ENCODE results near the gene HSD3B7. TPM values are rescaled to one million over a fixed set of nuclear protein-coding genes. Genes with fewer than 3 reads are reported as not detected.
A peak's percentile ranks its signal among the peaks of the same experiment; 100 is the strongest.

Gene HSD3B7
- total and polyA plus RNA-seq, 2 of the 8 experiments (the other 6 are each of a cell fraction or from before 2014, with no cell fraction given), result 2.9 to 6.6 TPM

DNA sequence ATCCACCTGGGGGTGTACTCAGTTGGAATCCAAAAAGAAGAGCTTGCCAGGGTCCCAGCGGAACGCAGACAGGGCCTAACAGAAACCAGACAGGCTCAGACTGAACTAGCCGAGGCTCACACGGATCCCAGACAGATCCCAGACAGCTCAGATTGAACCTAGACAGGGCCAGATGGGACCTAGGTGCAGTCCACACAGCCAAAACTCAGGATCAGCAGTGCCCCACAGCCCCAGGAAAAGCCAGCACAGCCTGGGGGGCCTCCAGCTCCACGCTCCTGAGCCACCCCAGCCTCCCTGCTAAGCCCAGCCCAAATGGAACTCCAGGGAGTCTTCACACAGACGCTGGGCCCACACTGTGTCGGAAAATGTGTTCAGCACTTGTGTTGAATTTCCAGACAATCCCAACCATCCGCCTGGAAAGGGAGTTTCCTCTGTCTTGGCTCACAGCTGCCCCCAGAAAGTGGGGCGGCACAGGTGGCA, 17.9 kb downstream of the HSD3B7 start:
- no peaks in the 10 kb centered on the region for H3K36me3 ChIP-seq (ENCODE audit: control insufficient read depth in 2 of 4, insufficient read depth in 4 of 4, low read length in 3 of 4)
- TF ChIP-seq TEAD4 (IDR thresholded peaks at IDR 0.05; ENCODE audit: low read depth, low read length) (no peak), HDAC6 (IDR thresholded peaks at IDR 0.05; ENCODE audit: low read depth, low read length) (no peak), CHD2 (IDR thresholded peaks at IDR 0.05; ENCODE audit: low read length) (no peak), PHF8 (conservative IDR thresholded peaks at IDR 0.05; ENCODE audit: low read depth, low read length) (no peak), EGR1 (IDR thresholded peaks at IDR 0.05; ENCODE audit: borderline replicate concordance, low read depth, low read length) (no peak), HDAC2 (IDR thresholded peaks at IDR 0.05; ENCODE audit: borderline replicate concordance in 1 of 2, low read depth in 2 of 2, low read length in 2 of 2) (no peak), SAP30 (IDR thresholded peaks at IDR 0.05; ENCODE audit: insufficient read depth, insufficient replicate concordance, low read length) (no peak), JUND (IDR thresholded peaks at IDR 0.05; ENCODE audit: low read length) (no peak), SUZ12 (IDR thresholded peaks at IDR 0.05; ENCODE audit: low read length) (no peak), TAF7 (optimal IDR thresholded peaks at IDR 0.05; ENCODE audit: borderline replicate concordance, low read depth, low read length) (no peak), SRF (IDR thresholded peaks at IDR 0.05; ENCODE audit: low read depth, low read length) (no peak), NRF1 (IDR thresholded peaks at IDR 0.05; ENCODE audit: low read depth, low read length) (no peak)
- TF ChIP-seq, protein P1, sequence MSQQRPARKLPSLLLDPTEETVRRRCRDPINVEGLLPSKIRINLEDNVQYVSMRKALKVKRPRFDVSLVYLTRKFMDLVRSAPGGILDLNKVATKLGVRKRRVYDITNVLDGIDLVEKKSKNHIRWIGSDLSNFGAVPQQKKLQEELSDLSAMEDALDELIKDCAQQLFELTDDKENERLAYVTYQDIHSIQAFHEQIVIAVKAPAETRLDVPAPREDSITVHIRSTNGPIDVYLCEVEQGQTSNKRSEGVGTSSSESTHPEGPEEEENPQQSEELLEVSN (IDR thresholded peaks at IDR 0.05), result no peak

More for the DNA sequence above, 17.9 kb downstream of the HSD3B7 start:
- no peak overlapping the region for H3K56ac ChIP-seq (replicated peaks; ENCODE audit: insufficient read length, low read depth, low read length)
- H3K27ac ChIP-seq (ENCODE audit: low read depth, low read length), result no peak overlapping the region
- no peak overlapping the region for H2BK12ac ChIP-seq (ENCODE audit: low read depth, low read length)
- no peak overlapping the region for H2BK120ac ChIP-seq (replicated peaks; ENCODE audit: low read depth, low read length)
- no peak overlapping the region for H2AFZ ChIP-seq (ENCODE audit: low read length)
- no peak overlapping the region for H2BK5ac ChIP-seq (ENCODE audit: low read depth, low read length)
- no peak overlapping the region for H3K4me2 ChIP-seq (ENCODE audit: insufficient read depth in 1 of 2, low read depth in 2 of 2, low read length in 2 of 2)
- H2BK20ac ChIP-seq (ENCODE audit: low read length), result no peak overlapping the region
- FAIRE-seq (no peak), DNase-seq (ENCODE audit: low read depth in 1 of 2, low spot score in 2 of 2) (no peak)
- no peaks in the 10 kb centered on the region for H3K9me3 ChIP-seq (ENCODE audit: insufficient read depth in 2 of 2, low read depth in 1 of 2, low read length in 1 of 2)
- 89% methylated on average over 9 of the region's 9 CpGs; no CpG with 5 or more reads in 1 of the 2 experiments for WGBS, 2 experiments (ENCODE audit: extremely low coverage in 1 of 2, insufficient coverage in 1 of 2, insufficient read length in 1 of 2, insufficient replicate concordance in 2 of 2, low coverage in 1 of 2, low lambda C conversion rate in 2 of 2, missing lambda C conversion rate in 1 of 2)
- H3K79me2 ChIP-seq (ENCODE audit: control insufficient read depth in 1 of 2, insufficient read depth in 2 of 2, low read length in 2 of 2), result no peaks in the 10 kb centered on the region
- no peak overlapping the region for H2BK15ac ChIP-seq (ENCODE audit: low read length)
- H4K5ac ChIP-seq (ENCODE audit: insufficient read length, low read depth, low read length), result no peak overlapping the region
- no peak overlapping the region for H3K14ac ChIP-seq (ENCODE audit: insufficient read length)
- H3K18ac ChIP-seq (ENCODE audit: extremely low read depth, low read length), result no peak overlapping the region
- POLR2A ChIA-PET (ENCODE audit: partially characterized antibody), result interaction anchor here (0.5 to 3.0 kb wide), 8 partner anchors 17 to 199 kb away, joined by 3 to 14 read pairs (median 4); partner anchors contain the start of gene HSD3B7
- 0 out of 2 replicates have a peak, but pooled peaks cover 8% of the 10 kb centered on the region for H3K79me1 ChIP-seq (ENCODE audit: low read depth, low read length)
- H3K27me3 ChIP-seq (replicated peaks in 1 of 4; ENCODE audit: control insufficient read depth in 3 of 4, extremely low read depth in 1 of 4, insufficient read depth in 3 of 4, low read length in 3 of 4), result no peaks in the 10 kb centered on the region; a peak in 1 of 7 replicates
- peaks cover under 1 to 5% (median 3%) of the 10 kb centered on the region in 4 experiments for H3K4me1 ChIP-seq (replicated peaks in 1 of 4; ENCODE audit: control insufficient read depth in 3 of 4, insufficient read depth in 4 of 4, low read length in 3 of 4)
- no peaks in the 10 kb centered on the region; the same call in 1 of the 2 replicates for H3K23me2 ChIP-seq (ENCODE audit: low read depth, low read length)
- CTCF ChIA-PET (ENCODE audit: partially characterized antibody), result interaction anchor here (0.7 to 2.5 kb wide), 6 partner anchors 18 to 711 kb away, joined by 3 to 12 read pairs (median 6); partner anchors contain the start of gene HSD3B7
- no peak overlapping the region for H4K91ac ChIP-seq (replicated peaks; ENCODE audit: insufficient read length, low read length)
- peaks cover 0 to 2% of the 10 kb centered on the region in 2 experiments for H4K20me1 ChIP-seq (replicated peaks in 1 of 2; ENCODE audit: control insufficient read depth in 1 of 2, insufficient read depth in 2 of 2, low read length in 2 of 2)
- H2AK5ac ChIP-seq (ENCODE audit: low read depth, low read length), result no peak overlapping the region
- no peak overlapping the region for H3K4ac ChIP-seq (replicated peaks; ENCODE audit: insufficient read length, low read depth, low read length)
- H3K9ac ChIP-seq (replicated peaks in 1 of 4; ENCODE audit: extremely low read depth in 1 of 4, low read depth in 3 of 4, low read length in 3 of 4), result no peak overlapping the region
- H4K8ac ChIP-seq (ENCODE audit: extremely low read depth, insufficient read depth, low read length), result peak overlapping the region; percentile 18; the same call in 1 of the 2 replicates
- no peak overlapping the region for H3K4me3 ChIP-seq (ENCODE audit: extremely low read depth in 1 of 4, insufficient read depth in 2 of 4, low read depth in 3 of 4, low read length in 4 of 4)
- H3K23ac ChIP-seq (ENCODE audit: insufficient read length), result no peak overlapping the region

Measured in H1 (cell line).